T1000 (cell line): ENCODE measurements around the gene EPN1.
"Not testable (repeated sequence)": the region's sequence is repeated elsewhere in the genome, so short reads cannot be mapped to it uniquely, and the experiment has no call there.

ENCODE experiments used
- DNase-seq: peaks from one replicate; lab custom pipeline; 2025; ENCODE audit warnings: mixed read lengths; lab: John Stamatoyannopoulos, UW

The EPN1 gene

GRCh38 chr19:55720214-55720746 is 45.3 kb downstream of the EPN1 start:
- DNase-seq = no peak

DNA sequence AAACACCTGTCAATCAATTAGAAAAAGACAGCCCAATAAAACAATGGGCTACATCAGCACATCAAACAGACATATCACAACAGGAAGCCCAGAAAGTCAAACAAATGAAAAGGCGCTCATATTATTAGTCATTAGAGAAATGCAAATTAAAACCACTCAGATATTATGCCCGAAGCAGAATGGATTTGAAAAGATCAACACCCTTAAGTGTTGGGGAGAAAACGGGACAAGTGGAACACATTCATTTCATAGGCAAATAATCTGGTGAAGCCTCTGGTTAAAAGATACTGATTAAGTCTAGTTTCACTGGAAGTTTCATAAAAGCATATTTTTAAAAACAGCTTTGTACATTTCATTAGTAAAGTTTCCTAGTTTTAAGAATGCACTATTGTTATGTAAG is 45.8 kb downstream of the EPN1 start:
- no peak for DNase-seq

- no peak for DNase-seq
Measured at GRCh38 chr19:55723491-55723890, 48.5 kb downstream of the EPN1 start.

DNA sequence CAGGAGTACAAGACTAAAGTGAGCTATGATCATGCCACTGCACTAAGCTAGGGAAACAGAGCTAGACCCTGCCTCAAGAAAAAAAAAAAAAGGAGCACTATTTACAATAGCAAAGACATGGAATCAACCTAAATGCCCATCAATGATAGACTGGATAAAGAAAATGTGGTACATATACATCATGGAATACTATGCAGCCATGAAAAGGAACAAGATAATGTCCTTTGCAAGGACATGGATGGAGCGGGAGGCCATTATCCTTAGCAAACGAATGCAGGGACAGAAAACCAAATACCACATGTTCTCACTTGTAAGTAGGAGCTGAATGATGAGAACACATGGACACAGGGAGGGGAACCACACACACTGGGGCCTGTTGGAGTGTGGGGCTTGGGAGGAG is 55.4 kb downstream of the EPN1 start:
- DNase-seq = not testable (repeated sequence)

DNA sequence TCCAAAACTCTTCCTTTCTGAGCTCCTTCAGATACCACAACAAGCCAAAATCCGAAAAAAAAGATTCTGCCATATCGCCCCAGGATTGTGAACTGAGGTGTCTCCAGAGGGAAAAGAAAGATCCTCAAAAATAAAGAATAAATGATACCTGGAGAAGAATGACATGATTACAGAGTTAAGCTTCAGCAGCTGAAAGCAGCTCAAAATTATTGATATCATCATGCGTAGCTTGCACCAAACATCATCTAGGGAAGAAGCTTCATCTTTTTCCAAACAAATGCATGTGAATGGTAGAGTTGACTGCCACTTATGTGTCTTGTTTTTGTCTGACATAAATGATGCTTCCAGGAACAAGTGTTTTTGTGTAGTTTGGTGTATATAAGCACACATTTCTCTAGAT is 63.3 kb downstream of the EPN1 start, which contains the start of gene NLRP9:
TSS of gene NLRP9 (minus strand) at position 101 of the 400 bp plus-strand sequence. CDS start at position 73, 28 bp downstream.
- DNase-seq = no peak

DNA sequence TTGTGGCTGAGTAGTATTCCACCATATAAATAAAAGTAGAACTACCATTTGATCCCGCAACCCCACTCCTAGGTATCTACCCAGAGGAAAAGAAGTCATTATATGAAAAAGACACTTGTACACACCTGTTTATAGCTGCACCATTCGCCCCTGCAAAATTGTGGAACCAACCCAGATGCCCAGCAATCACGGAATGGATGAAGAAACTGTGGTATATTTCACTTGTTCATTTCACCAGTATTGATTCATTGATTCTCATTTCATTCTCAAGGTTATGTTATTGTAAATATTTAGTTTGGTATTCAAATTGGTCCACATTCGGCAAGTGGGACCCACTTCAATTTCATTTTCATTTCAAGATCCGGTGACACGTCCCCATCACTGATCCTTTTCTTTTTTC is 75.7 kb downstream of the EPN1 start:
- DNase-seq = no peak

DNA sequence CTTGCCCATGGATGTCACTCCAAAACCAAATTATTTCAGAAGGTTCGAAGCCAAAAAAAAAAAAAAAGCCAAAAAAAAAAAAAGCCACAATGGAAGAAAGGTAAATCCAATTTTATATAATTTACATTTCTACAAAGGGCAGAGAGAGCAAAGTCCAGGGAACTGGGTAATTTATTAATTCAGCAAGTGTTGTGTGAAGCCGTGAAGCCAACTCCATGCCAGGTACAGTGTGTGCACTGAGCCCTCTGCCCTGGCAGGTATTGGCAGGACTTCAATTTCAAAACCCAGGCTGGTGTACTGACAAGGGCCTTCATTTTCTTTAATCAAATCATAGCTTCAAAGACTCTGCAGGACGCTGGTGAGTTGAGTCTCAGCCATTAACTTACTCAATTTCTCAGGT is 78.4 kb downstream of the EPN1 start:
- no peak for DNase-seq

DNA sequence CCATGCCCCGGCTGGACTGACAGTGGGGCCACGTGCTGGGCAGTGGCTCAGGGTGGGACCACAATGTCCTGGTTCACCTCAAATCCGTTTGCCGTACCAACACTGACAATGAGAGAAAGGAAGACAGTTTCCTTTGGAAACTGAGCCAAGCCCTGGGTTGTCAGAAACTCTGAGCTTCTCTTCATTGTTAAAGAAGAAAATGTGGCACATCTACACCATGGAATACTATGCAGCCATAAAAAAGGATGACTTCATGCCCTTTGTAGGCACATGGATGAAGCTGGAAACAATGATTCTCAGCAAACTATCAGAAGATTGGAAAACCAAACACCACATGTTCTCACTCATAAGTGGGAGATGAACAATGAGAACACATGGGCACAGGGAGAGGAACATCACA is 81.8 kb downstream of the EPN1 start:
- DNase-seq = not testable (repeated sequence)

DNA sequence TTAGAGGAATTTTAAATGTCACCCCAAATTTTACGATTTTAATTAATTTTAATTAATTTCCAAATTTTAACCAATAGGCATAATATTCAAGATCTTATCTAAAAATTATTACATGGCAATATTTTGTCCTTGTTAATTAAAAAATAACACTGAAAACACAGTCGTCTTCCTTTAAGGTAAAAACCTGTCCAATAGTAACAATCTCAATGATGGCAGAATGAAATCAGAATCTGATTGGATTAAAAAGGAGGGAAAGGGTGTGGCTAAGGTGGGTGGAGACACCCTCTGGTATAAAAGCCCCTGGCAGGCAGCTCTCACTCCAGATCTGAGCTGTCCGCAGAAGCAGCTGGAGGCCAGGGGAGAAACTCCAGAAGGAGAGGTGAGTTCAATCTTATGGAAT is 83.8 kb downstream of the EPN1 start, which contains the start of gene RFPL4A:
TSS of gene RFPL4A (plus strand) at position 301 of the 400 bp plus-strand sequence. CDS start 2,704 bp downstream, outside the sequence.
- not testable (repeated sequence) for DNase-seq
